ENCODE results near the gene TBCD.
"Not testable (repeated sequence)": the region's sequence is repeated elsewhere in the genome, so short reads cannot be mapped to it uniquely, and the experiment has no call there.

TBCD gene

DNA sequence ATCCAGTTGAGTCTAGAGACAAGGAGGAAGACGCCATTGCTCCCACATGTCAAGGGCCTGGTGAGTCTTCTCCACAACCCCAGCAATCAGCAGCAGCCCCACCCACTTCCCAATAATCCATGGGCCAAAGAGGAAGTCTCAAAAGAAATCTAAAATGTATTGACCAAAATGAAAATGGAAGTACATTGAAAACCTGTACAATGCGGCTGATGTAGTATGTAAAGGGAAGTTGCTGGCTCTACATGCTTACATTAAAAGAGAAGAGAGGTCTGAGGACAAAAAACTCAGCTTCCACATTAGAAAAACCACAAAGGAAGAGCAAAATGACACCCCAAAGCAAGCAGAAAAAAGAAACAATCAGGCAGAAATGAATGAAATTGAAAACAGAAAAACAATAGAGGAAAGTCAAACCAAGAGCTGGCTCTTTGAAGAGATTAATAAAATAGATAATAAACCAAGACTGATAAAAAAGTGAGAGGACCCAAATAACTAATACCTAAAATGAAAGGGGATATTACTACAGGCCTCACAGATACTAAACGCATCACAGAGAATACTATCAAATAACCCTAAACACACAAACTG lies 227.0 kb downstream of the TBCD start:
- Histone ChIP-seq H3K27me3 (ENCODE audit: low read depth) (no peaks in the 10 kb centered on the region), H3K4me1 (no peaks in the 10 kb centered on the region), H3K4me3 (no peak overlapping the region), H3K36me3 (replicated peaks) (no peaks in the 10 kb centered on the region), H3K9me3 (no peaks in the 10 kb centered on the region)
- DNase-seq (ENCODE audit: low spot score in 2 of 2): no peak
- in situ Hi-C loops (cut with MboI; ENCODE audit: low sequenced_read_pairs): no loop called here

DNA sequence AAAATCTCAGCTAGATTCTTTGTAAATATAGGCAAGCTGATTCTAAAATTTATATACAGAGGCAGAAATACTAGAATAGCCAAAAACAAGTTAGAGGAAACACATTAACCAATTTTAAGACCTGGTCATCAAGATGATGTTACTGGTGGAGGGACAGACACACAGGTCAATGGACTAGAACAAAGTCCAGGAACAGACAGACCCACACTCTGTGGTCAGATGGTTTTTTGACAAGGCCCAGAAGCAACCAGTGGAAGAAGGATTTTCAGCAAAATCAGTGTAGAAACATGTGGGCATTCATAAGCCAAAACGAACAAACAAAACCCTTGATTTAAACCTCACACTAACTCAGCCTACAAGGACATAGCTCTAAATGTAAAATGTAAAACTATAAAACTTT lies 227.9 kb downstream of the TBCD start:
- H3K36me3 ChIP-seq (replicated peaks): no peaks in the 10 kb centered on the region
- H3K27me3 ChIP-seq (ENCODE audit: low read depth): no peaks in the 10 kb centered on the region
- H3K9me3 ChIP-seq: no peaks in the 10 kb centered on the region
- no peaks in the 10 kb centered on the region for H3K4me1 ChIP-seq
- in situ Hi-C loops (cut with MboI; ENCODE audit: low sequenced_read_pairs): no loop called here
- no peak for DNase-seq (ENCODE audit: low spot score in 2 of 2)
- no peak overlapping the region for H3K4me3 ChIP-seq

GRCh38 chr17:82980632-82981031 lies 228.8 kb downstream of the TBCD start:
- Histone ChIP-seq H3K4me3 (no peak overlapping the region), H3K9me3 (no peaks in the 10 kb centered on the region), H3K27me3 (ENCODE audit: low read depth) (no peaks in the 10 kb centered on the region), H3K36me3 (replicated peaks) (no peaks in the 10 kb centered on the region), H3K4me1 (no peaks in the 10 kb centered on the region)
- DNase-seq (ENCODE audit: low spot score in 2 of 2): no peak
- in situ Hi-C loops (cut with MboI; ENCODE audit: low sequenced_read_pairs): no loop called here

- H3K9me3 ChIP-seq: no peaks in the 10 kb centered on the region
- no peak overlapping the region for H3K4me3 ChIP-seq
- H3K27me3 ChIP-seq (ENCODE audit: low read depth): no peaks in the 10 kb centered on the region
- DNase-seq (ENCODE audit: low spot score in 2 of 2): no peak
- H3K4me1 ChIP-seq: no peaks in the 10 kb centered on the region
- in situ Hi-C loops (cut with MboI; ENCODE audit: low sequenced_read_pairs): no loop called here
- no peaks in the 10 kb centered on the region for H3K36me3 ChIP-seq (replicated peaks)
These were observed 229.4 kb downstream of the TBCD start for GRCh38 chr17:82981141-82981730.

- no peak overlapping the region for H3K4me3 ChIP-seq
- no peaks in the 10 kb centered on the region for H3K27me3 ChIP-seq (ENCODE audit: low read depth)
- DNase-seq (ENCODE audit: low spot score in 2 of 2): no peak
- H3K4me1 ChIP-seq: no peaks in the 10 kb centered on the region
- no peaks in the 10 kb centered on the region for H3K36me3 ChIP-seq (replicated peaks)
- no peaks in the 10 kb centered on the region for H3K9me3 ChIP-seq
- in situ Hi-C loops (cut with MboI; ENCODE audit: low sequenced_read_pairs): no loop called here
These were observed 231.8 kb downstream of the TBCD start for GRCh38 chr17:82983510-82984248.

- H3K4me1 ChIP-seq; H3K4me3 ChIP-seq; H3K9me3 ChIP-seq; H3K36me3 ChIP-seq (replicated peaks); H3K27me3 ChIP-seq (ENCODE audit: low read depth); in situ Hi-C loops (cut with MboI; ENCODE audit: low sequenced_read_pairs); DNase-seq (ENCODE audit: low spot score in 2 of 2): not testable (repeated sequence)
These were observed 232.4 kb downstream of the TBCD start for GRCh38 chr17:82984249-82984617.

- peaks cover 2% of the 10 kb centered on the region for H3K4me1 ChIP-seq
These were observed 233.0 kb downstream of the TBCD start for GRCh38 chr17:82984751-82985427.

DNA sequence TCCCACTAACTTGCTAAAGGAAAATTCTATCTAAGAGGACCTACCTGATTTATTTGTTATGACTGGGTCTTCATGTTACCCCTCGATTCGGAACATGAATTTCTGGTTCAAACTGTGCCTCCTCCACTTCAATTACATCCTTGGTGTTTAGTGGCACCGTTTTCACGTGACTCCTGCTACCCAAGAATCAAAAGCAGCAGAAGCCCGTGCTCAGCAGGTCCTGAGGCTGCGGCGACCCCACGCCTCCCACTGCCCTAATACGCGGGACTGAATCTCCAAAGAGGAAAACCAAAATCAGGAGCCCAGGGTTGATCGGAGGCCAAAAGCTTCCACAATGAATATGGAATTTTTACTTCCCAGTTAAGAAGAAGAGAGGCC lies 233.6 kb downstream of the TBCD start:
- Histone ChIP-seq H3K9me3 (no peaks in the 10 kb centered on the region), H3K4me3 (no peak overlapping the region), H3K36me3 (replicated peaks) (no peaks in the 10 kb centered on the region), H3K4me1 (peaks cover 2% of the 10 kb centered on the region), H3K27me3 (ENCODE audit: low read depth) (no peaks in the 10 kb centered on the region)
- DNase-seq (ENCODE audit: low spot score in 2 of 2): no peak
- in situ Hi-C loops (cut with MboI; ENCODE audit: low sequenced_read_pairs): no loop called here

More at GRCh38 chr17:82984751-82985427, 233.0 kb downstream of the TBCD start:
- in situ Hi-C loops (cut with MboI; ENCODE audit: low sequenced_read_pairs): no loop called here
- no peaks in the 10 kb centered on the region for H3K9me3 ChIP-seq
- no peaks in the 10 kb centered on the region for H3K36me3 ChIP-seq (replicated peaks)
- no peaks in the 10 kb centered on the region for H3K27me3 ChIP-seq (ENCODE audit: low read depth)
- no peak for DNase-seq (ENCODE audit: low spot score in 2 of 2)
- no peak overlapping the region for H3K4me3 ChIP-seq

DNA sequence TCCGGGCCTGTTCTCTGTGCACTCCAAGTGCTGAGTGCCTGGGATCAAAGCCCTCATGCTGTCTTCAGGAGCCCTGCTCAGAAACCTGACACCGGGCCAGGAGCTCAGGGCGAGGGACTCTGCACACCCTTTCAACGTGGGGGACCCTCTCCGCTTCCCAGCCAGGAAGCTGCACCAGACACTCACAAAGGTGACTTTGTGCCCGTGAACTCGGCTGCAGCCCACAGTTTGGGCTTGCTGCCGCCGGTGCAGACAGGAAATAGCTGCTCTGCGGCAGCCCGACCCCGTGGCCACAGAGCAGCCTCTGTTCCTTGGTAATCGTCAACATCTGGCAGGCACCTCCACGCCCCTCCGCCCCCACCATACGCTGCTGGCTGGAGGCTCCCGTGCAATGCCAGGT lies 234.1 kb downstream of the TBCD start:
- Histone ChIP-seq H3K4me1 (peaks cover 2% of the 10 kb centered on the region), H3K36me3 (replicated peaks) (no peaks in the 10 kb centered on the region), H3K4me3 (no peak overlapping the region), H3K9me3 (no peaks in the 10 kb centered on the region), H3K27me3 (ENCODE audit: low read depth) (no peaks in the 10 kb centered on the region)
- in situ Hi-C loops (cut with MboI; ENCODE audit: low sequenced_read_pairs): no loop called here
- DNase-seq (ENCODE audit: low spot score in 2 of 2): no peak

DNA sequence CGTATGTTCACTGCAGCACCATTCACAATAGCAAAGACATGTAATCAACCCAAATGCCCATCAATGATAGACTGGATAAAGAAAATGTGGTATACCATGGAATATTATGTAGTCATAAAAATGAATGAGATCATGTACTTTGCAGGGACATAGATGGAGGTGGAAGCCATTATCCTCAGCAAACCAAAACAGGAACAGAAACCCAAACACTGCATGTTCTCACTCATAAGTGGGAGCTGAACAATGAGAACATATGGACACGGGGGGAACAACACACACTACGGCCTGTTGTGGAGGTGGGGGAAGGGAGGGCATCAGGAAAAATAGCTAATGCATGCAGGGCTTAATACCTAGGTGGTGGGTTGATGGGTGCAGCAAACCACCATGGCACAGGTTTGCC lies 237.2 kb downstream of the TBCD start:
- H3K27me3 ChIP-seq (ENCODE audit: low read depth); DNase-seq (ENCODE audit: low spot score in 2 of 2); H3K4me3 ChIP-seq; H3K4me1 ChIP-seq; in situ Hi-C loops (cut with MboI; ENCODE audit: low sequenced_read_pairs); H3K9me3 ChIP-seq; H3K36me3 ChIP-seq (replicated peaks): not testable (repeated sequence)

- DNase-seq (ENCODE audit: low spot score in 2 of 2): peak in 1 of 2 experiments; percentile 50
- H3K36me3 ChIP-seq (replicated peaks): no peaks in the 10 kb centered on the region
- in situ Hi-C loops (cut with MboI; ENCODE audit: low sequenced_read_pairs): no loop called here
- no peaks in the 10 kb centered on the region for H3K27me3 ChIP-seq (ENCODE audit: low read depth)
- no peak overlapping the region for H3K4me3 ChIP-seq
- H3K4me1 ChIP-seq: peaks cover 2% of the 10 kb centered on the region
- H3K9me3 ChIP-seq: peaks cover 2% of the 10 kb centered on the region; the same call in 1 of the 2 replicates
These were observed 238.0 kb downstream of the TBCD start for GRCh38 chr17:82989881-82990280.

GRCh38 chr17:82993005-82993404 lies 241.1 kb downstream of the TBCD start:
- in situ Hi-C loops (cut with MboI; ENCODE audit: low sequenced_read_pairs): no loop called here
- Histone ChIP-seq H3K36me3 (replicated peaks) (no peaks in the 10 kb centered on the region), H3K4me1 (peaks cover 10% of the 10 kb centered on the region), H3K27me3 (ENCODE audit: low read depth) (no peaks in the 10 kb centered on the region), H3K4me3 (no peak overlapping the region), H3K9me3 (peaks cover 2% of the 10 kb centered on the region; the same call in 1 of the 2 replicates)
- no peak for DNase-seq (ENCODE audit: low spot score in 2 of 2)

Data from HAP-1 (cell line).